AG04450 (cell line): ENCODE results near the gene RAI14. TPM values are rescaled to one million over a fixed set of nuclear protein-coding genes. Genes with fewer than 3 reads are reported as not detected.

Experiments
- CTCF ChIA-PET: fragments of 300-600, 350-600 bp; formaldehyde crosslinking; extraction: SDS; loops from one replicate; lab custom pipeline; 2022; ENCODE audit warnings: antibody characterized with exemption, inconsistent platforms; lab: Charles Lee
- POLR2A ChIA-PET: fragments of 350-600 bp; formaldehyde crosslinking; extraction: SDS; loops from one replicate; lab custom pipeline; 2021; ENCODE audit warnings: antibody characterized with exemption, inconsistent platforms; lab: Yijun Ruan, JAX
- DNase-seq: peaks from one replicate; pipeline ENCODE4 v3.0.0-alpha.2; 2011; ENCODE audit warnings: low read depth, low spot score
- H3K27ac ChIP-seq: one replicate; pipeline ENCODE4 v1.5.1; 2012; ENCODE audit warnings: low read depth, low read length, control low read depth
- H3K27me3 ChIP-seq: one replicate; pipeline ENCODE4 v1.6.0; 2012; ENCODE audit warnings: low read length; ENCODE audit not compliant: control insufficient read depth, insufficient read depth
- H3K4me3 ChIP-seq: 2 replicates; pipeline ENCODE4 v1.5.1; 2011; ENCODE audit warnings: mild to moderate bottlenecking, low read depth, low read length, control low read depth
- H3K9me3 ChIP-seq: 2 replicates; pipeline ENCODE4 v1.5.1; 2012; ENCODE audit warnings: low read length; ENCODE audit not compliant: control insufficient read depth, insufficient read depth
- polyA plus RNA-seq: library from polyadenylated mRNA; depleted of rRNA; stranded (reverse); fragments of >200 nt; gene quantifications from 2 replicates; pipeline ENCODE4 v1.2.3, GENCODE V29; 2011
- TF ChIP-seq, protein P1 (sequence below): IDR thresholded peaks from 2 replicates; pipeline ENCODE4 v1.5.1; 2011; ENCODE audit warnings: low read depth, low read length, control low read depth, inconsistent platforms

The RAI14 gene
- polyA plus RNA-seq, 1 experiment, result 162 TPM

DNA sequence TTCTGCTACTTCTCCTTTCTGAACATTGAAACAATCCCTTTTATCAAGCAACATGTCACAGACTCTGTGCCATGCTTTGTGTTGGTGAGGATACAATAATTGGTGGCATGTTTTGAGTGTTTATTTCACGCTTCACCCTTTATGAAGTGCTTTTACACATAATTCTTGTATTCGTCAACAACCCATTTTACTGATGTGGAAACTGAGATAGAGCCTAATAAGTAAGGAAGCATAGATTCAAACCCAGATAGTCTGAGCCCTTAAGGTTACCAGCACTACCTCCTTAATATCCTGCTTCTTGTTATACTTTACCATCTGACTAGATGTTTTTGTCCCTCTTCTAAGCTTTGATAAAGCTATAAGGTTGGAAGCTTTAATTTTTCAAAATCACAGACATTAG, 133.5 kb downstream of the RAI14 start:
- TF ChIP-seq, protein P1, sequence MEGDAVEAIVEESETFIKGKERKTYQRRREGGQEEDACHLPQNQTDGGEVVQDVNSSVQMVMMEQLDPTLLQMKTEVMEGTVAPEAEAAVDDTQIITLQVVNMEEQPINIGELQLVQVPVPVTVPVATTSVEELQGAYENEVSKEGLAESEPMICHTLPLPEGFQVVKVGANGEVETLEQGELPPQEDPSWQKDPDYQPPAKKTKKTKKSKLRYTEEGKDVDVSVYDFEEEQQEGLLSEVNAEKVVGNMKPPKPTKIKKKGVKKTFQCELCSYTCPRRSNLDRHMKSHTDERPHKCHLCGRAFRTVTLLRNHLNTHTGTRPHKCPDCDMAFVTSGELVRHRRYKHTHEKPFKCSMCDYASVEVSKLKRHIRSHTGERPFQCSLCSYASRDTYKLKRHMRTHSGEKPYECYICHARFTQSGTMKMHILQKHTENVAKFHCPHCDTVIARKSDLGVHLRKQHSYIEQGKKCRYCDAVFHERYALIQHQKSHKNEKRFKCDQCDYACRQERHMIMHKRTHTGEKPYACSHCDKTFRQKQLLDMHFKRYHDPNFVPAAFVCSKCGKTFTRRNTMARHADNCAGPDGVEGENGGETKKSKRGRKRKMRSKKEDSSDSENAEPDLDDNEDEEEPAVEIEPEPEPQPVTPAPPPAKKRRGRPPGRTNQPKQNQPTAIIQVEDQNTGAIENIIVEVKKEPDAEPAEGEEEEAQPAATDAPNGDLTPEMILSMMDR, result no peak
- Histone ChIP-seq H3K4me3 (no peak overlapping the region), H3K27me3 (no peaks in the 10 kb centered on the region), H3K9me3 (peaks cover 13% of the 10 kb centered on the region), H3K27ac (no peak overlapping the region)
- POLR2A ChIA-PET, result no interaction called here
- DNase-seq, result no peak
- CTCF ChIA-PET, result interaction anchor here (1.2 kb wide), 1 partner anchor 303 kb away, joined by 3 read pairs; no protein-coding TSS in a partner anchor

DNA sequence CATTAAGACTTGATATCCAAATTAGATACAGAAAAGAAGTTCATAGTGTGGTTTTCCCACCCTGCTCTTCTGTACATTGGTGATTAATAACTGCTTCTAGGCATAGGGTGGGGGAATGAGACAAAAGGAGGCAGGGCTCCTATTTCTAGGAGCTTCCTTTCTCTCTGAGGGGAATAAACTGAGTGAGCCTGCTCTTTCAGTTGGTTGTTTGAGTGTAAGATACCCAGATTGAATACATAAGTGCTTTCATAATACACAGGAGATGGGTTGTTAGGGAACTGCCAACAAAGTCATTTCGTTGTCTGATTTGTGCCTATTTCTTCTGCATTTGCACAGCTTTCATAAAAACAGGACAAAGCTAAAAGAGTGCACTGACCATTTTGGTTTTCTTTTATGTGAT, 133.9 kb downstream of the RAI14 start:
- Histone ChIP-seq H3K4me3 (no peak overlapping the region), H3K9me3 (peaks cover 13% of the 10 kb centered on the region), H3K27me3 (no peaks in the 10 kb centered on the region), H3K27ac (no peak overlapping the region)
- ChIA-PET POLR2A (no interaction called here), CTCF (interaction anchor here (1.2 kb wide), 1 partner anchor 304 kb away, joined by 3 read pairs; no protein-coding TSS in a partner anchor)
- DNase-seq, result no peak
- TF ChIP-seq, protein P1, result no peak

DNA sequence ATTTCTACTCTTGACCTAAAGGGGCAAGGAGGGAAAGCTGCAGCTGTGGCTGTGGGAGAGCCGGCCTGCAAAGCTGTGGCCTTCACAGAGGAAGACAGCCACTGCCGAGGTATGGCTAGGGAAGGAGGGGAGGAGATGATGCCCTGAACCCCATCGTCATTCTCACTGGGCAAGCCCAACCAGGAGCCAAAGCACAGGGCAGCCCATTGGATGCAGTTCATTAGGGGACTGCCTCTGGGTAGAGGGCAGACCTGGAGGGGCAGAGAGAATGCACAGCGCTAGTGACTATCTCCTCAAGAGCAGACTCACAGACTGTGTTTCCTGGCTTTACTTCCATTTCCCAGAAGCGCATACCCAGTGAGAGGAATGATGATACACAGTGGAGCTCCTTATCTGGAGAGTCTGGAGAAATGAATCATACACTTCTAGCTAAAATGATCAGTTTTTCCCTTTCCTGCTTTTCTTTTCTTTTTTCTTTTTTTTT, 135.7 kb downstream of the RAI14 start:
- no peaks in the 10 kb centered on the region for H3K27me3 ChIP-seq
- no peak for DNase-seq
- CTCF ChIA-PET, result no interaction called here
- H3K4me3 ChIP-seq, result no peak overlapping the region
- POLR2A ChIA-PET, result interaction anchor here (0.6 to 0.7 kb wide), 2 partner anchors 21 to 286 kb away, joined by 3 to 4 read pairs; no protein-coding TSS in a partner anchor
- peak overlapping the region; percentile 47 for H3K27ac ChIP-seq
- TF ChIP-seq, protein P1, result no peak
- H3K9me3 ChIP-seq, result peaks cover 2% of the 10 kb centered on the region; the same call in 1 of the 2 replicates

DNA sequence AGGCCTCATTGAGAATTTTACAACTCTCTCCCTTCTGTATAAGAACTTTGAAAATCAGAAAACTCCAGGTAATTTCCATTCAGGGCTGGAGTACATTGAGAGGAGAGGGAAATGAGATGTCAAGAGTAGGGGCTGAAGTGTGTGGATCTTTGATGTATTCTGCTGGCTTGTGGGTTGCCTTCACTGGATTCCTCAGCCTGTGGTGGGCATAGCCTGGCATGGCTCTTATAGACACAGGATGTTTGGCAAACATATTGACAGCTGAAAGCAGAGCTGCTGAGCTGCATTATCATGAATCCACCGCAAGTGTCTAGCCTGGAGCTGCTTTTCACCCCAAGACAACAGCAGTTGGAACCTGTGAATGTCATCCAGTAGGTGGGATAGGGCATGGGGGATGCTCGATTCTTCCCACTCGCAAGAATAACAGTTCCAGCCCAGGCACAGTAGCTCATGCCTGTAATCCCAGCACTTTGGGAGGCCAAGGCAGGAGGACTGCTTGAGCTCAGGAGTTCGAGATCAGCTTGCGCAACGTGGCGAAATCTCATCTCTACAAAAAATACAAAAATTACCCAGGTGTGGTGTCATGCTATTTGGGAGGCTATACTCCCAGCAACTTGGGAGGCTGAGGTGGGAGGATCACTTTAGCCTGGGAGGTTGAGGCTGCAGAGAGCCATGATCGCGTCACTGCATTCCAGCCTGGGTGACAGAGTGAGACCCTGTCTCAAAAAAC, 146.9 kb downstream of the RAI14 start:
- no peaks in the 10 kb centered on the region for H3K9me3 ChIP-seq
- no peaks in the 10 kb centered on the region for H3K27me3 ChIP-seq
- H3K4me3 ChIP-seq, result no peak overlapping the region
- POLR2A ChIA-PET, result no interaction called here
- H3K27ac ChIP-seq, result peak overlapping the region; percentile 11
- DNase-seq, result no peak
- CTCF ChIA-PET, result interaction anchor here (1.1 to 1.5 kb wide), 3 partner anchors 16 to 317 kb away, joined by 4 to 11 read pairs (median 4); no protein-coding TSS in a partner anchor
- TF ChIP-seq, protein P1, result no peak
